ENCODE results near the gene YRDC.
A peak's percentile ranks its signal among the peaks of the same experiment; 100 is the strongest.
"Not testable (repeated sequence)": the region's sequence is repeated elsewhere in the genome, so short reads cannot be mapped to it uniquely, and the experiment has no call there.

YRDC gene

GRCh38 chr1:37817481-37817880 lies 9.5 kb upstream of the YRDC start:
- DNase-seq: no peak

DNA sequence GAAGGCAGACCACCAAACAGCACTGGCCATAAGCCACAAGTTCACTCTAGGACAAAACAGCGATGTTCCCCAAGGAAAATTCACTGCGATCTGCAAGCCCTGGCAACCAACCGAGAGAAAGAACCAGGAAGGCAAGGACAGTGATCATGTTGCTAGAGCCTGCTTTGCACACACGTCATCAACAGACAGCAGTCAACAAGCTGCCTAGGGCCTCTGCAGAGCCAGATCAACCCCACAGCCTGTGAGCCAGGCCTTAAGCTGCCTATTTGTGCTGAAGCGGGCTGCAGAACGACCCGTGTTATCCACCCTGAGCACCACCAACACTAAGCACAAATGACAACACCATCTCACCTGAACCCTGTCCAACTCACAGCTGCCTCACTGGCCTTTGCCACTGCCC lies 6.2 kb upstream of the YRDC start:
- DNase-seq: no peak

GRCh38 chr1:37813529-37814145 lies 5.6 kb upstream of the YRDC start:
- no peak for DNase-seq

DNA sequence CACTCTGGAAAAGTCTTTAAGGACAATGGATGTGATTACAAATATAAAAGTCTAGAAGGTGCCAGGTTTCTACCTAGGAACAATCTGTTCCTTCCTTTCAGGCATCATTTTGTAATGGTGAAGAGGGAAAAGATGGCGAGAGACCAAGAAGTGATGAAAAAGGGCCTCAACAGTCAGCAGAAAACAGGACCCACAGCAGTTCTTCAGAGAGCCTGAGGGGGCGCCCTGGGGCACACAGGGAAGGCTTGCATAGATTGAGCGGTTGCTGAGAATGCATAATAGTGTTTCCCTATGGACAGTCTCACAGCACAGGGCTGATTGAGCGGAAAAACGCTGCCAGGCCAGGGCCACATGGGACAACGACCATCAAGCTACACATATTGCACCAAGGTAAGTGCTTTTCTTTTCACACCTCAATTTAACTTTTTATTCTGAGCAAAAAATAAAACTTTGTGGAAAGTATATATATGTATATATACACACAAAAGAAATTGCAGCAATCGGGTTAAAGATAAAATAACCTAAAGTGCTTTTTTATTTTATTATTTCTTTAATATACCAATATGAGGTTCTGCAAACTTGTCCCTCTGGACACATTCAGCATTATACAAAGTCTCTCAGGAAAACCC lies 3.1 kb upstream of the YRDC start:
- DNase-seq: peak; percentile 58

DNA sequence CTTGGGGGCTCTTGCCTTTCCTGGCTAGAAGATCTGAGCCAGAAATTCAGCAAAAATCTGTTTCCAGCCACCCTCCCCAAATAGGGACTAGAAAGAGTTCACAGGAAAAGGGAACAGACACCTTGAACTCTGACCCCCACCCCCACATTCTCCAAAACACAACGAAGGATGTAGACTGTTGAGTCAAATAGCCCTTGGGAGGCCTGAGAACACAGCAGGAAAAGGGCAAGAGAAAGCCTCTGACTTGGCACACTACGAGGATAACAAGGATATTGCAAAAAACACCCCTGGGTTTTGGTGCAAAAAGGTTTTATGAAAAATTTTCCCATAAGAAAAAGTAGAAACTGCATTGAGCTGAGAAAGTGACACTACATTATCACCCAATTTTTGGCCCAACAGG lies 1.9 kb upstream of the YRDC start:
- no peak for DNase-seq

DNA sequence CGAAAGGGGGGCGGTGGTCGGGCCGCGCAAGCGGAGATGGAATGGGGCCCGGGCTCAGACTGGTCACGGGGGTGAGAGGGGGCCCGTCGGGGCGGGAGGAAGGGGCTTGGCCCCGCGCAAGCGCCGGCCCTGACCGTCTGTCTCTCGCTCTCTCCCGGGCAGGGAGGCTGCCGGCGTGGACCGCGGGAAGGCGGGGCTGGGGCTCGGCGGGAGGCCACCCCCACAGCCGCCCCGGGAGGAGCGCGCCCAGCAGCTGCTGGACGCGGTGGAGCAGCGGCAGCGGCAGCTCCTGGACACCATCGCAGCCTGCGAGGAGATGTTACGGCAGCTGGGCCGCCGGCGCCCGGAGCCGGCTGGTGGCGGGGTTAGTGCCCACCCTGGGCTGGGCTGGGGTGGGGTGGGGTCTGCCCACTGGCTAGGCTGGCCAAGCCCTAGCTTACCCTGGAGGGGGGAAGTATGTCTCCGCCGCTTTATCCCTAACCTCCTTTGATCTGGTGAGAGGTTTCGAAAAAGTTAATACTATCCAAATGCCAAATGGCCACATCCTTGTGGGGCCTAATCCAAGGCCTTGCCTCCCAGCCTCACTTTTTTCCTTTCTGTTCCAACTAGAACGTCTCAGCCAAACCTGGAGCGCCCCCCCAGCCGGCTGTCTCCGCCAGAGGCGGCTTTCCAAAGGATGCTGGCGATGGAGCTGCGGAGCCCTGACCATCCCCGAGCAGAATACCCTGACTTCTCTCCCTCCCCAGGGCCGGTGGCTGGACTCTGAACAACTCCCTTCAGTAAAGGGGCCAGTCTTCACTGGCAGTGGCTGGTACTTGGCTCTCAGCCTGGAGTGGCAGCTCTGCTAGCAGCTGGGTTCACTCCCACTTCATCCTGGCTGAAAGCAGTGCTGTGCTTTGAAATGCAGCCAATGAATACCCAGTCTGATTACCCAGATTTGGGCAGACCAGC lies 636 bp upstream of the YRDC start:
- peak; percentile 41 for DNase-seq

DNA sequence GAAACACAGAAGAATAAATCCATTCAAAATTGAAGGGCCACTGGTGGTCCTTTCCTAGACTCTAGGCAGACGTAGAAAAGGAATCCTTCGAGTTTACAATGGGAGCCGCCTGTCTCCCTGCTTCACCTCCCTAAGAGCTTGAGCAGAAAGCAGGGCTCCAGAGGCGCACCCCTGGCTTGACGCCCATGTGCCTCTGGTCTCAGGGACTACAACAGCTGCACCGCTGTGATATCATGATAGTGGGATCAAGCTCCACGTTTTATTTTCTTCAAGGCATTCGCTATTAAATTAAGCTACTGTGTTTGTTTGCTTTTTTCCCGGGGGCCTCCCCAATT lies 821 bp downstream of the YRDC start:
- DNase-seq: no peak

DNA sequence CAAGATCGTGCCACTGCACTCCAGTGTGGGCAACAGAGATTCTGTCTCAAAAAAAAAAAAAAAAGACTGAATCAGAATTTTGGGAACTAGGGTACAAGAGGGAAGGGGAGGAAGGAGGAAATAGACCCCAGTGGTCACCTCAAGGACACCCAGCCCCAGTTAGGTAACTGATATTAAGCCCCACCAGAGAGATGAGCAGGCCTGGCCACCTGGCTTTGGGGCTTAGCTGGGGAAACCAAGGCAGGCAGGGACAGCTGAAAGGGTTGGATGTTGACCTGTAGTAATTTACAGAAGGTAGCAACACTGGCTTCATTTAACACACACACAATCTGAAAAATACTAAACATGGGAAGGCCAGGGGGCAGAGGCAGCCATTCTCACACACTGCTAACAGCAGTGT lies 5.6 kb downstream of the YRDC start:
- no peak for DNase-seq

- DNase-seq: no peak
Observed at GRCh38 chr1:37797750-37798345, 10.2 kb downstream of the YRDC start.

GRCh38 chr1:37795340-37796125 lies 12.5 kb downstream of the YRDC start:
- DNase-seq: peak; percentile 41

GRCh38 chr1:37794372-37795339 lies 13.4 kb downstream of the YRDC start:
- DNase-seq: no peak

GRCh38 chr1:37793773-37794371 lies 14.1 kb downstream of the YRDC start, which contains the start of gene MANEAL:
MANEAL (plus strand) TSS chr1:37793847; CDS start chr1:37794183, 336 bp downstream.
- DNase-seq: peak; percentile 17

DNA sequence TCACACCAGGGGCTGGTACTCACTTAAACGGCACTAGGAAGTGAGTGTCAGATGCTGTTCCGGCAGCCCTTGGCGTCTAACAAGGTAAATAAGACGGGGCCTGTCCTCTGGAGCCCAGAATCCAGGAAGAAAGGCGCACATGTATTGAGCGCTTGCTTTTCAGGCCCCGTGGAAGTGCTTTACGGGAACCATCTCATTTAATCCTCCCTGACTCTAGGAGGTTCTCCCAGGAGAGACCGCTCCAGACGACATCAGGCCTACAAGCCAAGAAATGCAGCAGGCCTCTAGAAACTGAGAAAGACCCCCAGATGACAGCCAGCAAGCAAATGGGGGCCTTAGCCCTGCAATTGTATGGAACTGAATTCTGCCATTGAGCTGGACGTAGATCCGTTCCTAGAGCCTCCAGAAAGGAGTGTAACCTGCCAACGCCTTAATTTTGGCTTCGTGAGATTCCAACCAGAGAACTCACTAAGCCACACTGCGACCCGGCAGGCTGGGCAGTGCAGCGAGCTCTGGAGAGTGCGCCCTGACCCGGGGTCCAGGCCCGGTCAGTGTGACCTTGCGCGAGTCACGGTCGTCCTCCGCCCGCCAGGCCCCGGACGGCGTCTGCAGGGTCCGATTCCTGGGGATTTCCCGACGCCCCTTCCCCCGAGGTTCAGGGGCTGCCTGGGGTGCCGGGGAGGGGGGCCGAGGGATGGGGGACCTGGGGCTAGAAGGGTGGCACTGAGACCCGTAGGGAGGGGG lies 14.9 kb downstream of the YRDC start:
- DNase-seq: no peak

DNA sequence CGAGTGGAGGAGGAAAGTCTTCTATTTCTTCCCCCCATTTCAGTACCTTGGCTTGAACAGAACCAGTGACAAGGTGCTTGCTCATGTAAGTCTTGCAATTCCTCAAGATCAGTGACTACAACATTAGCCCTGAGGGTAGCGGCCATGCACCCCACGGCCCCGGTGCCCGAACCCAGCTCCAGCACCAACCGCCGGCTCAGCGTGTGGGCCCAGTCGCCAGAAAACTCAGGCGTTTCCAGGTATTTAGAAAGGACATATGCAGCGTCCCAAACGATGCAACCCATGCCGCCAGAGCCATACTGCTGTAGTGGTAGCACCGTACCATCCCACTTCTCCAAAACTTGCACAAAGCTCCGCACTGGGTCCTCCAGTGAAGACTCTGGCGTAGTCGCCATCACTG lies 25.5 kb downstream of the YRDC start:
- no peak for DNase-seq

GRCh38 chr1:37778654-37779053 lies 29.4 kb downstream of the YRDC start:
- no peak for DNase-seq

- DNase-seq: no peak
Observed at GRCh38 chr1:37776946-37777516, 31.0 kb downstream of the YRDC start.

DNA sequence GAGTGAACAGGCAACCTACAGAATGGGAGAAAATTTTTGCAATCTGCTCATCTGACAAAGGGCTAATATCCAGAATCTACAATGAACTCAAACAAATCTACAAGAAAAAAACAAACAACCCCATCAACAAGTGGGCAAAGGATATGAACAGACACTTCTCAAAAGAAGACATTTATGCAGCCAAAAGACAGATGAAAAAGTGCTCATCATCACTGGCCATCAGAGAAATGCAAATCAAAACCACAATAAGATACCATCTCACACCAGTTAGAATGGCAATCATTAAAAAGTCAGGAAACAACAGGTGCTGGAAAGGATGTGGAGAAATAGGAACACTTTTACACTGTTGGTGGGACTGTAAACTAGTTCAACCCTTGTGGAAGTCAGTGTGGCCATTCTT lies 36.6 kb downstream of the YRDC start:
- not testable (repeated sequence) for DNase-seq

GRCh38 chr1:37767488-37767887 lies 40.5 kb downstream of the YRDC start:
- DNase-seq: no peak

- no peak for DNase-seq
Observed at GRCh38 chr1:37765916-37766664, 41.9 kb downstream of the YRDC start.

All from stimulated activated CD4-positive, alpha-beta T cell treated with anti-CD3 and anti-CD28 coated beads, Interleukin-12 subunit alpha, Interleukin-12 subunit beta, amount 100 ng/mL, for 4 hours (primary cell).